HG03571 (cell line): Measurements from ENCODE around the gene KRT6A.

Experiments used
- ATAC-seq: cut with Tn5 transposase; IDR thresholded peaks from one replicate; pipeline ENCODE4 v1.9.1; 2021; ENCODE audit not compliant: unreplicated experiment

The KRT6A gene

GRCh38 chr12:52493172-52493571 is at the start of gene KRT6A:
KRT6A (minus strand) TSS chr12:52493257; CDS start chr12:52493188, 69 bp downstream.
- no peak for ATAC-seq

GRCh38 chr12:52542157-52542556 is 49.1 kb upstream of the KRT6A start:
- ATAC-seq: no peak

- no peak for ATAC-seq
These were observed 48.7 kb upstream of the KRT6A start for GRCh38 chr12:52541709-52542108.

GRCh38 chr12:52540531-52540930 is 47.5 kb upstream of the KRT6A start:
- ATAC-seq: no peak

DNA sequence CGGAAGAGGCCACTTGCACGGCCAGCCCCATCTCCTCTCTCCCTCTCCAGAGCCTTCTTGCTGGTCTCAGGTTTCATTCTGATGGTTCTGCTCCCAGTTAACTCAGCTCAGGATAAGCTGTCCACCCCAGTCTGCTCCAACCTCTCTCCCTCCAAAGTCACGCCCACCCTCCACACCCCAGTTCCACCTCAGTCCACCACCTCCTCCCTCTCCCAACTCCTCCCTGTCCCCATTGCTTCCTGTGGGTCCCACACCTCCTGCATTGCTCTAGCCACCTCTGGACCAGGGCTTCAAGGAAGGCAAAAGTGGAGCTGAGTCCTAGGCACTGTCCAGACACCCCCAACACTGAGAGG is 46.7 kb upstream of the KRT6A start:
- no peak for ATAC-seq

DNA sequence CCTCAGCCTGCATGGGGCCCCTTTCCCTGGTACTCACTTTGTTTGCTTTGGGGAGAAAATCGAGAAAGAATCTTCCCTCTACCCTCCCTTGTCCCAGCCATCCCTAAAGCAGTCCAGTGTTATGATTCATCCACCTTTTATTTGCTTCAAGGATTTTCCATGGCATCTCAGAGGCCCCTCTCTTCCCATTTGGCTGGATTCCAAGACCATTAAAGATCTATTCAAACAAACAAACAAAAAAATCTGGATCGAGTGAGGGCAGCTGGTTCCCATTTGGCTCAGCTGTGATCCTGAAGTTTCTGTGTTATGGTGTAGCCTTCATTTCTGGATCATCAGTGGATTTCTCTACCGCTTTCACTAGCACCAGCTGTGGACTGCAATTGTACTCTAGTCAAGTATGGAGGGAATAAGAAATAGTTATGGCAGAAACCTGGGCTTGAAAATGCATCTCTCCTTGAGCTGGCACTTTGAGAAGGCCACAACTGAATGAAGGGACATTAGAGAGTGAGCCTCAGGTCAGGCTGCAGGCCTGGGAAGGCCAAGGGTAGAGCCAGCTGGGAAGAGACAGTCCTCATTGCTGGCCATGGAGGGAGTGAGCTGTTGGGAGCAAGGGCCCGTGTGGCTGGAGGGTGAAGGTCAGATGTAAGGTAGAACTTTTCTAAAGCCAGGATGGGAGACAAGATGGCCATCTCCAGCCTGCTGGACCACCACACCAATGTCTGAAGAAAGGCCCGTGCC is 46.2 kb upstream of the KRT6A start:
- no peak for ATAC-seq

GRCh38 chr12:52537101-52537500 is 44.0 kb upstream of the KRT6A start:
- ATAC-seq: no peak

DNA sequence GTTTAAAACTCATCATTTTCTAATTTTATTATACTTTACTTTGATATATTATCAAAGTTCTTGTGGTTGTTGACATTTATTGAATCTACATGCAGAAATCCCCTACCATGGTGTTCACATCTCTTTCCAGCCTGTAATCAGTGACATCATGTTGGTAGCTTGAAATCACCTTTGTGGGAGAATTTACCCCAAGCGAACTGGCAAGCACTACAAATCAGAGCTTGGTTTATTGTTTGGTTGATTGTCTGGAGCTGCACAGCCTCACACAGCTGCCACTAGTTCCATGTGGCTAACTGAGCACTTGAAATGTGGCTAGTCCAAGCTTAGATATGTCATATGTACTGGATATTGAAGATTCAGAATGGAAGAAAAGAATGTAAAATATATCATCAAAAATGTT is 42.5 kb upstream of the KRT6A start:
- no peak for ATAC-seq

DNA sequence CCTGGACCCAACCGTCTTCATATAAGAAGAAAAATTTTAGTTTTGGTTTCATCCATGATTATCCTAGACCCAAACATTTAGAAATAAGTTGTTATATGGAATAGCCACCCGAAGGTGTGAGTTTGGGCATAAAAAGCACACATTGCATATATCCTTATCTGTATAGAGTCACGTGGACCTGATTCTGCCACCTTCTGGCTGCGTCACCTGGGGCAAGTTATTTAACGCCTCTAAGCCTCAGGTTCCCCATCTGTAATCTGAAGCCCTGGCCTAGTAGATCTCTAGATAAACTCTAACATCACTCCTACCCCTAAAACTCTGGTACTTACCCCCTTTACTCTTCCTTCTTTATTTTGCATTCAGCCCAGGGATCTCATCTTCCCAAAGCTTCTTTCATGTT is 41.4 kb upstream of the KRT6A start:
- no peak for ATAC-seq

GRCh38 chr12:52533686-52534470 is 40.8 kb upstream of the KRT6A start:
- ATAC-seq: no peak

DNA sequence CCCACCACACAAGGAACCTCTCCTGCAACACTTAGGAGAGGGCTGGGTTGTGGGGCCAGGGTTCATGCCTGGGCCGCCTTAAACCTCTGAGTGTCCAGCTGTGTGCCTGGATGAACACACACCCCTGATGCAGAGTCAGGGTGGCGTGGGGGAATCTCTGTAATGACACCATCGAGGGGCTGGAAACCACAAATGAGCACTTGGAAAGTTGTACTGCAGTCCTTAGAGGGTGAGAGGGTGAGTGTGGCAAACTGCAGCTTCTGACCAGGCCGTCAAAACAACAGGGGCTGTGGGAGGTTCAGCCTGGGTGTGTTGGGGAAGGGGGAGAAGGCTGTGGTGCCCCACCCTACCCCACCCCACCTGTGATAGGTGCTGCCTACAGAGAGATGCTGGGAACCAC is 39.6 kb upstream of the KRT6A start:
- ATAC-seq: no peak

- no peak for ATAC-seq
These were observed 38.7 kb upstream of the KRT6A start for GRCh38 chr12:52531566-52532300.

- no peak for ATAC-seq
These were observed 37.8 kb upstream of the KRT6A start for GRCh38 chr12:52530905-52531304.

- no peak for ATAC-seq
These were observed 37.3 kb upstream of the KRT6A start for GRCh38 chr12:52530366-52530765.

DNA sequence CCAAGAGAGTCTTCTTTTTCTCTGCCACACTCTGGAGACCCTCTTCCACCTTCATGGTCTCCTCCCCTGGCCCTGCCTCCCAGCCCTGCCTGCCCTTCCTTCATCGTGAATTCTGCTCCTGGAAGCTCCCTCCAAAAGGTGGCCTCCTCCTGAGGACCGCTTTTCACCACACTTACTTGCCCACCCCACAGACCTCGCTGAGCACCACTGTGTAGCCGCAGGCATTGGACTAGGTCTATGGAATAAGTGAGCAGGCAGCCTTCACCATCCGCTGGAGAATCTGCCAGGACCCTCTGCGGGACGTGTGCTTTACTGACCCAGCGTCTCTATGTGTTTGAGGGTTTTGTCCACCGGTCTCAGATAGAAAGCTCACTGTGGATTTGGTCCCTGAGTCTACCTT is 36.8 kb upstream of the KRT6A start:
- no peak for ATAC-seq

DNA sequence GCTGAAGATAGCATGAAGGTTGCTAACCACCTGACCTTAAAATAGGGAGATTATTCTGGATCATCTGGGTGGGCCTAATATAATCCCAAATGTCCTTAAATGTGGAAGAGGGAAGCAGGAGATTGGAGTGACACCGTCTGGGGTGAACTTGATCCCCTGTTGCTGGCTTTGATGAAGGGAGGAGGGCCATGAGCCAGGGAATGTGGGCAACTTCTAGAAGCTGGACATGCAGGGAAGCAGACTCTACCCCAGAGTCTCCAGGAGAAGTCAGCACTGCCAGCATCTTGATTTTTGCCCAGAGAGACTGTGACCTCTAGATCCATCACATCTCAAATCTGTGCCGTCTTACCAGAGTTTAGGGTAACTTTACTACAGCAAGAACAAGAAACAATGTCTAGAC is 36.4 kb upstream of the KRT6A start:
- no peak for ATAC-seq

DNA sequence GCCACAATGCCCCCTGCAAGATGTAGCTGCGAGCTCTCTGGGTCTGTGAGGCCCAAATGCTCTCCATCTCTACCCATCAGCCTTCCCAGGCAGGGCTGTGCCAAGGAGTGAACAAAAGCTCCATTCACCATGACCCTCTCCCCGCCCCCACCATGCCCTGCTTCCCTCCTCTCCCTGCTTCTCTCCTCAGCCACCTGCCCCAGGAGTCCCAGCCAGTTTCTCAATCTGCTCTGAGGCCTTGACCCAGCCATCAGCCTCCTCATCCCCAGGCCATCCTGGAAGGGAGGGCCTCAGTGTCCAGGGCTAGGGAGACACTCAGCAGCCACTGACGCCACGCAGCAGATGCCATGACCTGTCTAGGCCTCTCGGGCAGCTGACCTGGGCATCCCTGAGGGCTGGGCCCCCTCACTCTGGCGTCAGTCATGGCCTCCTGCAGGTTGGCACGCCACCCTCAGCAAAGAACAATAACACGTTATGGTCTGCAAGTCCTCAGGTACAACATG is 35.6 kb upstream of the KRT6A start:
- ATAC-seq: no peak

- no peak for ATAC-seq
These were observed 34.2 kb upstream of the KRT6A start for GRCh38 chr12:52527121-52527800.

DNA sequence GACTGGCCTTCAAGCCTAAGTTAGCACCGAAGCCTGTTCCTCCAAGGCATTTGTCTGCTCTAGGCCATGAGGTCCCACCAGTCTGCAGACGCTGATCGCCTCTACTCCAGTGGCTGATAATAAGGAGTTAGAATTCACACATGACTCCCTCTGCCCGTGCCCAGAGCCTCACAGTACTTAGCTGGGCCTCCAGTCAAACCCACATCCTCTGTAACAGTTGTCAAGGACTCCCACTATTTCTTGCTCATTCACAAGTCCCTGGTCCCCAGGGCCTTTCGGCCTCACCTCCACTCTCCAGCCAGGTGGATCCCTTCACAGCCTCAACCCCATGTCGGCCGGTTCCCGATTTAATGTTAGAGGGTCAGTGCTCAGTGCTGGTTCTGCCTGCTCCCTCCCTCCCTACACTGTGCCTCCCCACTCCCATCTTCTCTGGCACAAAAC is 33.5 kb upstream of the KRT6A start:
- no peak for ATAC-seq

DNA sequence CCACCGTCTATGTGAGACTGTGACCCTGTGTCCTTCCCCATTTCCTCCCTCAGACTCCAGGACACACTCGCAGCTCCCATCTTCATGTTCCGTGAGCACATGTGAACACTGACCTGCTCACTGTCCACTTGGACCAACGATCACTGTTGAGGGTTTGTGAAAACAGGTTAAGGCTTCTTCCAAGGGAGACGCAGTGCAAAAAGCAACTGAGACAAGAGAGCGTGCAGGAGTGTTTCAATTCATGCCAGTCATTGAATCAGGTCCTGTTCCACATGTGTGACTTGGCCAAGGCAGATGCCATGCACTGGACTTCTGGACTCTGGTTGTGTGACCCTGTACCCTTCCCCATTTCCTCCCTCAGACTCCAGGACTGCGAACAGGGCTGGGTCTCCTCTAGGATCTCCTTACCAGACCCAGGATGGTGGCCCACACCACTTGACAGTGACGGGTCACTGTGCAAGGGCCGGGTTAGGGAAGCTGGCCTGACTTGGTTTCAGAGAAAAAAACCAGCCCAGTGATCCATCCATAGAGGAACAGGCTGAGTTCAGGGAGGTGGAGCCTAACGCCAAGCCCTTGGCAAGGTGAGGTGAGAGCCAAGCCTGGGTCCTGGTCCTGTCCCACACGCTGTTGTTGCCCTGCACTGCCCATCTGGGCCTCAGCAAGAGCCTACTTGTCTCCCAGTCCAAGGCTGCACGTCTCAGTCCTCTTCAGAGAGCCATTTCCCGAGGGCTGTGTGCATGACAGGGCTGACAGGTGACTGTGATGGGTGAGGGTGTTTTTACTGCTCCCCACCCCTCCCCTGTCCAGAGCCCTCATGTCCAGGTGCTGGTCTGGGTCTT is 32.8 kb upstream of the KRT6A start:
- no peak for ATAC-seq
